A549 (cell line): ENCODE data around the gene DEFB124. TPM values are rescaled to one million over a fixed set of nuclear protein-coding genes. Genes with fewer than 3 reads are reported as not detected.

Experiments used
- ATAC-seq, 2 experiments: fragments of 200-7000 bp in 1 of 2; fragments of >200 bp in 1 of 2; cut with Nextera tagmentation in 1 of 2; cut with Tn5 transposase in 1 of 2; 3 replicates each; pipeline versions ENCODE4 v1.8.0 to v1.9.1; 2018 to 2020; ENCODE audit warnings: mild to moderate bottlenecking in 1 of 2, moderate library complexity in 1 of 2
- CTCF ChIA-PET: fragments of 300-600 bp; sonication (Branson Sonifier 250); formaldehyde crosslinking; extraction: SDS; loops from one replicate; lab custom pipeline; 2021; ENCODE audit warnings: antibody characterized with exemption, inconsistent platforms; lab: Yijun Ruan, JAX
- POLR2A ChIA-PET: fragments of 350-600 bp; formaldehyde crosslinking; extraction: SDS; loops from one replicate; lab custom pipeline; 2021; ENCODE audit warnings: antibody characterized with exemption, inconsistent platforms; lab: Yijun Ruan, JAX
- DNase-seq, 2 experiments: peaks; one replicate each; pipeline versions ENCODE4 v3.0.0 to v3.0.0-alpha.2; 2011 to 2016; ENCODE audit warnings: low read depth in 1 of 2, low spot score in 1 of 2
- FAIRE-seq: peaks from 2 replicates; lab custom pipeline; 2011; peaks lifted over from hg19 to GRCh38; lab: Jason Lieb, UNC
- H3K27ac ChIP-seq, 2 experiments: fragments of >200 bp; sonication (Bioruptor Twin); formaldehyde crosslinking; 3 replicates each; pipeline ENCODE4 v1.5.1; 2016 to 2017
- H3K4me1 ChIP-seq: fragments of >200 bp; sonication (Bioruptor Twin); formaldehyde crosslinking; 3 replicates; pipeline ENCODE4 v1.6.1; 2016
- H3K4me2 ChIP-seq: fragments of >200 bp; sonication (Bioruptor Twin); formaldehyde crosslinking; 3 replicates; pipeline ENCODE4 v1.6.1; 2016
- H3K4me3 ChIP-seq: fragments of >200 bp; sonication (Bioruptor Twin); formaldehyde crosslinking; 3 replicates; pipeline ENCODE4 v1.5.1; 2016
- H3K9me3 ChIP-seq: fragments of >200 bp; sonication (Bioruptor Twin); formaldehyde crosslinking; 3 replicates; pipeline ENCODE4 v1.6.1; 2016
- ATOH8 ChIP-seq: fragments of 250-450 bp; sonication (Bioruptor Pico); IDR thresholded peaks from 2 replicates; pipeline ENCODE4 v1.5.0; 2020; ENCODE audit warnings: low read depth, mild to moderate bottlenecking, moderate library complexity
- CBX8 ChIP-seq: fragments of 200-600 bp; sonication (generic); IDR thresholded peaks from 2 replicates; pipeline ENCODE4 v1.6.1; 2016
- CHD4 ChIP-seq: fragments of 200-600 bp; sonication (generic); IDR thresholded peaks from 2 replicates; pipeline ENCODE4 v1.6.1; 2016; ENCODE audit warnings: antibody characterized with exemption, mild to moderate bottlenecking, borderline replicate concordance
- CTCF ChIP-seq: fragments of >200 bp; sonication (Bioruptor Twin); formaldehyde crosslinking; IDR thresholded peaks from 3 replicates; pipeline ENCODE4 v1.5.1; 2016
- E2F6 ChIP-seq: IDR thresholded peaks from 2 replicates; pipeline ENCODE4 v1.6.1; 2012; ENCODE audit warnings: low read depth, borderline replicate concordance
- ELK1 ChIP-seq: fragments of 150-350 bp; IDR thresholded peaks from 2 replicates; pipeline ENCODE4 v1.6.1; 2014; ENCODE audit warnings: low read depth, mild to moderate bottlenecking, low read length
- EP300 ChIP-seq, 2 experiments: fragments of >200 bp; sonication (Bioruptor Twin); formaldehyde crosslinking; IDR thresholded peaks; 2 replicates in 1 of 2; 3 replicates in 1 of 2; pipeline ENCODE4 v1.6.1; 2016 to 2017
- FOSL2 ChIP-seq, 2 experiments: fragments of 450-650 bp in 1 of 2; fragments of >200 bp in 1 of 2; sonication (Bioruptor Twin) in 1 of 2; formaldehyde crosslinking; IDR thresholded peaks; 2 replicates each; pipeline versions ENCODE4 v1.5.0 to v1.6.1; 2016 to 2020; ENCODE audit warnings: mild to moderate bottlenecking in 1 of 2, moderate library complexity in 1 of 2
- GATA3 ChIP-seq: IDR thresholded peaks from 2 replicates; pipeline ENCODE4 v1.6.1; 2012; ENCODE audit warnings: borderline replicate concordance
- HDAC2 ChIP-seq: fragments of 200-600 bp; sonication (generic); IDR thresholded peaks from 2 replicates; pipeline ENCODE4 v1.6.1; 2016
- HES2 ChIP-seq: fragments of >200 bp; sonication (Bioruptor Twin); formaldehyde crosslinking; IDR thresholded peaks from 2 replicates; pipeline ENCODE4 v1.6.1; 2016
- HOXB13 ChIP-seq: fragments of 250-450 bp; sonication (Bioruptor Pico); IDR thresholded peaks from 2 replicates; pipeline ENCODE4 v1.5.0; 2020; ENCODE audit warnings: low read depth, mild to moderate bottlenecking, moderate library complexity
- HOXB5 ChIP-seq: fragments of 250-450 bp; sonication (Bioruptor Pico); IDR thresholded peaks from 2 replicates; pipeline ENCODE4 v1.5.0; 2020; ENCODE audit warnings: mild to moderate bottlenecking, moderate library complexity
- JUNB ChIP-seq: fragments of >200 bp; sonication (Bioruptor Twin); formaldehyde crosslinking; IDR thresholded peaks from 2 replicates; pipeline ENCODE4 v1.6.1; 2016
- KDM5A ChIP-seq: fragments of 200-600 bp; sonication (generic); IDR thresholded peaks from 2 replicates; pipeline ENCODE4 v1.6.1; 2016; ENCODE audit warnings: antibody characterized with exemption, mild to moderate bottlenecking
- MAX ChIP-seq: IDR thresholded peaks from 2 replicates; pipeline ENCODE4 v1.6.1; 2012
- MYC ChIP-seq: IDR thresholded peaks from 2 replicates; pipeline ENCODE4 v1.6.1; 2012; ENCODE audit warnings: mild to moderate bottlenecking, inconsistent platforms, low read length, improper control_type of control experiment, borderline replicate concordance
- NPAS2 ChIP-seq: fragments of 250-450 bp; sonication (Bioruptor Pico); IDR thresholded peaks from 2 replicates; pipeline ENCODE4 v1.8.0; 2022; ENCODE audit warnings: mild to moderate bottlenecking, moderate library complexity, borderline replicate concordance
- NR3C1 ChIP-seq: fragments of >200 bp; sonication (Bioruptor Twin); formaldehyde crosslinking; IDR thresholded peaks from 3 replicates; pipeline ENCODE4 v1.6.1; 2017
- PHF8 ChIP-seq: fragments of 200-600 bp; sonication (generic); IDR thresholded peaks from 2 replicates; pipeline ENCODE4 v1.6.1; 2016; ENCODE audit warnings: low read depth, mild to moderate bottlenecking, antibody characterized with exemption, moderate library complexity, borderline replicate concordance
- POLR2A ChIP-seq: IDR thresholded peaks from 2 replicates; pipeline ENCODE4 v1.6.1; 2012; ENCODE audit warnings: mild to moderate bottlenecking, low read length
- RNF2 ChIP-seq: fragments of 200-600 bp; sonication (generic); IDR thresholded peaks from 2 replicates; pipeline ENCODE4 v1.6.1; 2016; ENCODE audit warnings: low read depth, mild to moderate bottlenecking, antibody characterized with exemption, moderate library complexity, borderline replicate concordance
- USF2 ChIP-seq: fragments of 450-650 bp; IDR thresholded peaks from 2 replicates; pipeline ENCODE4 v1.6.1; 2014; ENCODE audit warnings: antibody characterized with exemption
- ZC3H11A ChIP-seq: fragments of 450-650 bp; IDR thresholded peaks from 2 replicates; pipeline ENCODE4 v1.6.1; 2014; ENCODE audit warnings: antibody characterized with exemption, mild to moderate bottlenecking
- ZNF302 ChIP-seq: fragments of 250-450 bp; sonication (Bioruptor Pico); IDR thresholded peaks from 2 replicates; pipeline ENCODE4 v1.9.0; 2021; ENCODE audit warnings: inconsistent platforms, mild to moderate bottlenecking, moderate library complexity
- ZSCAN20 ChIP-seq: fragments of 250-450 bp; sonication (Bioruptor Pico); IDR thresholded peaks from 2 replicates; pipeline ENCODE4 v1.8.0; 2022; ENCODE audit warnings: mild to moderate bottlenecking, moderate library complexity
- WGBS: methylation state at CpG from one replicate; pipeline ENCODE4 v1.1.6; 2017; ENCODE audit errors: missing lambda C conversion rate; 5-methylcytosine and 5-hydroxymethylcytosine counted together
- polyA plus RNA-seq, 4 experiments: library from polyadenylated mRNA; depleted of rRNA in 3 of 4; stranded (reverse); fragments of >200 nt; fragmentation: RNase III in 1 of 4; extraction: RNeasy Plus Mini Kit Qiagen cat#74134 plus additional on column Dnase treatment in 1 of 4; gene quantifications; 2 replicates in 3 of 4; 3 replicates in 1 of 4; pipeline ENCODE4 v1.2.3, GENCODE V29; 2011 to 2017

The DEFB124 gene
- polyA plus RNA-seq, 2 of the 4 experiments (the other 2 are of a cell fraction) = 0.18 TPM; not detected in 1

GRCh38 chr20:31494131-31494530 lies 19.2 kb upstream of the DEFB124 start:
- WGBS = 38% methylated on average over 2 of the region's 2 CpGs
- TF ChIP-seq JUNB (no peak), CTCF (peak; percentile 21; the same call in 1 of the 3 replicates), USF2 (0 out of 2 replicates have a peak, but pooled peaks have one; percentile 28), ZSCAN20 (CRISPR knock-in tag) (no peak)
- Histone ChIP-seq H3K4me3 (no peak overlapping the region), H3K27ac (no peak overlapping the region), H3K4me1 (no peaks in the 10 kb centered on the region), H3K9me3 (no peaks in the 10 kb centered on the region), H3K4me2 (no peak overlapping the region)
- DNase-seq = peak; percentile 43 to 61
- peak; percentile 61 to 78; a peak in 4 of 6 replicates for ATAC-seq
- no peak for FAIRE-seq
- ChIA-PET CTCF (interaction anchor here (1.2 to 2.5 kb wide), 2 partner anchors 8 to 9 kb away, joined by 5 to 17 read pairs; no protein-coding TSS in a partner anchor), POLR2A (no interaction called here)

GRCh38 chr20:31490752-31491151 lies 15.8 kb upstream of the DEFB124 start:
- Histone ChIP-seq H3K4me1 (no peaks in the 10 kb centered on the region), H3K27ac (no peak overlapping the region), H3K4me3 (no peak overlapping the region), H3K4me2 (no peak overlapping the region), H3K9me3 (no peaks in the 10 kb centered on the region)
- ATAC-seq (no peak), DNase-seq (no peak), FAIRE-seq (no peak)
- POLR2A ChIA-PET = no interaction called here
- TF ChIP-seq CBX8 (no peak), EP300 (IDR thresholded peaks at IDR 0.05) (no peak), CHD4 (no peak), NPAS2 (CRISPR knock-in tag) (no peak), HOXB5 (no peak), GATA3 (no peak), POLR2A (no peak), ZNF302 (CRISPR knock-in tag) (no peak), E2F6 (no peak), PHF8 (no peak), MAX (no peak), KDM5A (no peak), MYC (no peak), ELK1 (no peak), HES2 (no peak)
- CTCF ChIA-PET = interaction anchor here (2.6 to 6.9 kb wide), 3 partner anchors 10 to 32 kb away, joined by 11 to 53 read pairs (median 11); no protein-coding TSS in a partner anchor
- 90% methylated on average over 3 of the region's 3 CpGs for WGBS

- no peak for TF ChIP-seq HOXB13 (CRISPR knock-in tag)
- TF ChIP-seq RNF2 = no peak
- no peak for TF ChIP-seq ZC3H11A
- no peak for TF ChIP-seq ATOH8 (CRISPR knock-in tag)
- TF ChIP-seq HDAC2 = no peak
- TF ChIP-seq NR3C1 = no peak
- no peak for TF ChIP-seq CBX8
- no peak for TF ChIP-seq FOSL2 (IDR thresholded peaks at IDR 0.05)
- TF ChIP-seq FOSL2 (CRISPR knock-in tag; IDR thresholded peaks at IDR 0.05) = no peak
- TF ChIP-seq, all 56 proteins: peak for 0
- Histone ChIP-seq H3K4me3 (no peak overlapping the region), H3K4me2 (no peak overlapping the region), H3K27ac (no peak overlapping the region), H3K9me3 (no peaks in the 10 kb centered on the region), H3K4me1 (no peaks in the 10 kb centered on the region)
- CTCF ChIA-PET = interaction anchor here (1.6 to 6.9 kb wide), 4 partner anchors 8 to 30 kb away, joined by 4 to 53 read pairs (median 11); partner anchors contain the start of gene HM13
- 59% methylated on average over 3 of the region's 3 CpGs for WGBS
- ATAC-seq (no peak), DNase-seq (no peak), FAIRE-seq (no peak)
- POLR2A ChIA-PET = no interaction called here
Observed at GRCh38 chr20:31489152-31489551, 14.2 kb upstream of the DEFB124 start.
